Measurements from ENCODE around the gene CLIP2.
"Not testable (repeated sequence)": the region's sequence is repeated elsewhere in the genome, so short reads cannot be mapped to it uniquely, and the experiment has no call there.

DNA sequence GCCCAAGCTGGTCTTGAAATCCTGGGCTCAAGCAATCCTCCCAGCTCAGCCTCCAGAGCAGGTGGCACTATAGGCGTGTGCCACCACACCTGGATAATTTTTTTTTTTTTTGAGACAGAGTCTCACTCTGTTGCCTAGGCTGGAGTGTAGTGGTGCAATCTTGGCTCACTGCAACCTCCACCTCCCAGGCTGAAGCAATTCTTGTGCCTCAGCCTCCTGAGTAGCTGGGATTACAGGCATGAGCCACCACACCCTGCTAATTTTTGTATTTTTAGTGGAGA is 148.0 kb downstream of the CLIP2 start:
- not testable (repeated sequence) for TF ChIP-seq POLR2AphosphoS5 (IDR thresholded peaks at IDR 0.05; ENCODE audit: low read depth, low read length); CTCF (IDR thresholded peaks at IDR 0.05); REST (IDR thresholded peaks at IDR 0.05; ENCODE audit: insufficient read depth in 1 of 2, low read depth in 2 of 2, low read length in 1 of 2); SIN3A (IDR thresholded peaks at IDR 0.05; ENCODE audit: borderline replicate concordance, insufficient read depth, low read depth, low read length)

All from Panc1 (cell line).